HG03442 (cell line): ENCODE measurements around the gene SFT2D3.

ENCODE experiments used
- ATAC-seq: cut with Tn5 transposase; IDR thresholded peaks from one replicate; pipeline ENCODE4 v1.9.1; 2021; ENCODE audit warnings: mild to moderate bottlenecking, moderate library complexity; ENCODE audit not compliant: unreplicated experiment

Gene SFT2D3

GRCh38 chr2:127664065-127664894, 37.0 kb upstream of the SFT2D3 start:
- ATAC-seq: no peak

GRCh38 chr2:127664895-127665225, 36.4 kb upstream of the SFT2D3 start:
- no peak for ATAC-seq

GRCh38 chr2:127665267-127665893, 35.9 kb upstream of the SFT2D3 start:
- ATAC-seq: no peak

GRCh38 chr2:127669056-127669455, 32.2 kb upstream of the SFT2D3 start:
- no peak for ATAC-seq

GRCh38 chr2:127670055-127670956, 31.0 kb upstream of the SFT2D3 start:
- no peak for ATAC-seq

- ATAC-seq: no peak
These were observed 30.4 kb upstream of the SFT2D3 start for GRCh38 chr2:127670957-127671290.

GRCh38 chr2:127671557-127672302, 29.6 kb upstream of the SFT2D3 start:
- ATAC-seq: no peak

GRCh38 chr2:127672341-127673224, 28.7 kb upstream of the SFT2D3 start:
- ATAC-seq: no peak

GRCh38 chr2:127673291-127674069, 27.8 kb upstream of the SFT2D3 start:
- ATAC-seq: no peak

GRCh38 chr2:127674241-127675209, 26.8 kb upstream of the SFT2D3 start:
- ATAC-seq: no peak

GRCh38 chr2:127675331-127676261, 25.7 kb upstream of the SFT2D3 start, which contains the start of gene LIMS2:
Gene LIMS2, minus strand, starts transcription at chr2:127675530. Its CDS starts 506 bp downstream, at chr2:127675024.
- ATAC-seq: no peak

GRCh38 chr2:127676906-127677305, 24.4 kb upstream of the SFT2D3 start:
- ATAC-seq: no peak

- no peak for ATAC-seq
These were observed 22.8 kb upstream of the SFT2D3 start for GRCh38 chr2:127678531-127678930.

GRCh38 chr2:127678991-127679390, 22.3 kb upstream of the SFT2D3 start:
- no peak for ATAC-seq

- no peak for ATAC-seq
These were observed 21.5 kb upstream of the SFT2D3 start for GRCh38 chr2:127679680-127680361.

- no peak for ATAC-seq
These were observed 20.5 kb upstream of the SFT2D3 start for GRCh38 chr2:127680706-127681287.
